SK-N-SH treated with all-trans-retinoic acid at 6 μM for 48 hours (cell line): Measurements from ENCODE around the gene PRKCSH.

Experiments
- ARNTL ChIP-seq: fragments of 450-650 bp; formaldehyde crosslinking; IDR thresholded peaks from 2 replicates; pipeline ENCODE4 v1.5.0; 2020; ENCODE audit warnings: low read depth, mild to moderate bottlenecking, moderate library complexity, borderline replicate concordance
- BACH2 ChIP-seq: fragments of 250-450 bp; sonication (Bioruptor Pico); IDR thresholded peaks from 2 replicates; pipeline ENCODE4 v1.9.0; 2021; ENCODE audit warnings: mild to moderate bottlenecking, borderline replicate concordance
- CREB5 ChIP-seq: fragments of 250-450 bp; sonication (Bioruptor Pico); IDR thresholded peaks from 2 replicates; pipeline ENCODE4 v1.5.1; 2020; ENCODE audit warnings: low read depth, mild to moderate bottlenecking, moderate library complexity
- PATZ1 ChIP-seq: fragments of 250-450 bp; sonication (Bioruptor Pico); IDR thresholded peaks from 2 replicates; pipeline ENCODE4 v1.8.0; 2020; ENCODE audit warnings: mild to moderate bottlenecking, moderate library complexity, borderline replicate concordance
- POU6F1 ChIP-seq: fragments of 250-450 bp; sonication (Bioruptor Pico); IDR thresholded peaks from 2 replicates; pipeline ENCODE4 v1.8.0; 2021; ENCODE audit warnings: low read depth, mild to moderate bottlenecking, moderate library complexity, borderline replicate concordance
- PPARA ChIP-seq: fragments of 250-450 bp; sonication (Bioruptor Pico); IDR thresholded peaks from 2 replicates; pipeline ENCODE4 v1.5.0; 2020; ENCODE audit warnings: mild to moderate bottlenecking, borderline replicate concordance
- RARB ChIP-seq: fragments of 250-450 bp; sonication (Bioruptor Pico); IDR thresholded peaks from 2 replicates; pipeline ENCODE4 v1.8.0; 2021; ENCODE audit warnings: mild to moderate bottlenecking, moderate library complexity
- SNAI2 ChIP-seq: fragments of 250-450 bp; sonication (Bioruptor Pico); IDR thresholded peaks from 2 replicates; pipeline ENCODE4 v1.5.0; 2020; ENCODE audit warnings: mild to moderate bottlenecking, moderate library complexity
- TCF4 ChIP-seq: fragments of 250-450 bp; sonication (Bioruptor Pico); IDR thresholded peaks from 2 replicates; pipeline ENCODE4 v1.8.0; 2021; ENCODE audit warnings: mild to moderate bottlenecking, moderate library complexity, borderline replicate concordance
- TSHZ2 ChIP-seq: fragments of 250-450 bp; sonication (Bioruptor Pico); IDR thresholded peaks from 2 replicates; pipeline ENCODE4 v1.5.0; 2020; ENCODE audit warnings: mild to moderate bottlenecking, moderate library complexity
- ZC3H10 ChIP-seq: fragments of 250-450 bp; sonication (Bioruptor Pico); IDR thresholded peaks from 2 replicates; pipeline ENCODE4 v1.5.1; 2021; ENCODE audit warnings: mild to moderate bottlenecking, moderate library complexity
- ZFP30 ChIP-seq: fragments of 450-650 bp; formaldehyde crosslinking; IDR thresholded peaks from 2 replicates; pipeline ENCODE4 v1.5.0; 2022; ENCODE audit warnings: mild to moderate bottlenecking, moderate library complexity
- ZNF8 ChIP-seq: fragments of 450-650 bp; formaldehyde crosslinking; IDR thresholded peaks from 2 replicates; pipeline ENCODE4 v1.5.0; 2020; ENCODE audit warnings: mild to moderate bottlenecking, moderate library complexity

- TF ChIP-seq ARNTL (no peak), POU6F1 (no peak), PATZ1 (CRISPR knock-in tag) (no peak), RARB (CRISPR knock-in tag) (no peak), TSHZ2 (CRISPR knock-in tag) (no peak), TCF4 (CRISPR knock-in tag) (no peak), PPARA (CRISPR knock-in tag) (no peak), CREB5 (CRISPR knock-in tag) (no peak), BACH2 (no peak), ZFP30 (CRISPR knock-in tag) (no peak), SNAI2 (CRISPR knock-in tag) (no peak), ZNF8 (CRISPR knock-in tag) (no peak), ZC3H10 (CRISPR knock-in tag) (no peak)
These were observed 22.4 kb downstream of the PRKCSH start for GRCh38 chr19:11457831-11458230.
